HEK293 (cell line): Measurements from ENCODE around the gene STK10.

Experiments used
- BCL11A ChIP-seq: fragments of 450-650 bp; formaldehyde crosslinking; IDR thresholded peaks from 2 replicates; pipeline ENCODE4 v1.5.1; 2016; ENCODE audit warnings: low read depth, missing biosample characterization, missing genetic modification characterization
- YY1 ChIP-seq: fragments of 450-650 bp; formaldehyde crosslinking; IDR thresholded peaks from 2 replicates; pipeline ENCODE4 v1.5.1; 2018; ENCODE audit warnings: missing biosample characterization, missing genetic modification characterization
- ZNF121 ChIP-seq: fragments of 450-650 bp; formaldehyde crosslinking; IDR thresholded peaks from 2 replicates; pipeline ENCODE4 v1.5.1; 2016; ENCODE audit warnings: missing biosample characterization, missing genetic modification characterization
- ZNF16 ChIP-seq: fragments of 450-650 bp; formaldehyde crosslinking; IDR thresholded peaks from 2 replicates; pipeline ENCODE4 v1.5.1; 2016; ENCODE audit warnings: low read depth, missing biosample characterization, missing genetic modification characterization
- ZNF426 ChIP-seq: fragments of 450-650 bp; formaldehyde crosslinking; IDR thresholded peaks from 2 replicates; pipeline ENCODE4 v1.5.1; 2017; ENCODE audit warnings: missing biosample characterization, missing genetic modification characterization, mild to moderate bottlenecking, inconsistent platforms, moderate library complexity
- ZNF514 ChIP-seq: fragments of 450-650 bp; formaldehyde crosslinking; IDR thresholded peaks from 2 replicates; pipeline ENCODE4 v1.5.1; 2016; ENCODE audit warnings: missing biosample characterization, missing genetic modification characterization
- ZNF785 ChIP-seq: fragments of 450-650 bp; formaldehyde crosslinking; IDR thresholded peaks from 2 replicates; pipeline ENCODE4 v1.5.1; 2016; ENCODE audit warnings: missing biosample characterization, missing genetic modification characterization
- TF ChIP-seq, protein P1 (sequence below): fragments of 450-650 bp; formaldehyde crosslinking; IDR thresholded peaks from 2 replicates; pipeline ENCODE4 v1.5.1; 2017; ENCODE audit warnings: missing biosample characterization, missing genetic modification characterization
- TF ChIP-seq, protein P2 (sequence below): fragments of 450-650 bp; formaldehyde crosslinking; IDR thresholded peaks from 2 replicates; pipeline ENCODE4 v1.5.1; 2016; ENCODE audit warnings: missing biosample characterization, missing genetic modification characterization
- TF ChIP-seq, protein P3 (sequence below): fragments of 450-650 bp; formaldehyde crosslinking; IDR thresholded peaks from 2 replicates; pipeline ENCODE4 v1.5.1; 2016; ENCODE audit warnings: missing biosample characterization, missing genetic modification characterization
- TF ChIP-seq, protein P4 (sequence below): fragments of 450-650 bp; formaldehyde crosslinking; IDR thresholded peaks from 2 replicates; pipeline ENCODE4; 2016; ENCODE audit warnings: missing biosample characterization, missing genetic modification characterization

DNA sequence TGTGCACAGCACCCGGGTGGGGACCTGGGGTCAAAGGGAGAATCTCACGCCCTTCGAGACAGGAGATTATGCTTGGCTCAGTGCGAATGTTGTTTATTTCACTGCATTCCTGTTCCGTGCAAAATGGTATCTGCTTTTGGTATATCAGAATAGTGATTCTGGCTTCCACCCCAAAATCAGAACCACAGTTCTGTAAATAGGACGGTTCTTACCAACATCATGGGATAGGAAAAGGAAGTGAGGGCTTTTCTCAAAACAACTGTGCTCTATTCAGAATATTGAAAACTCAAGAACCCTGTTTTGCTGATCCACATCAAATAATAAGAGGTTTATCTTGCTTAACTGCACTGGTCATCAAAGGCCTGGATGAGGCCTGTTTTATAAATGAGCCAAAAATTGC lies 129.9 kb downstream of the STK10 start:
- TF ChIP-seq, protein P1, sequence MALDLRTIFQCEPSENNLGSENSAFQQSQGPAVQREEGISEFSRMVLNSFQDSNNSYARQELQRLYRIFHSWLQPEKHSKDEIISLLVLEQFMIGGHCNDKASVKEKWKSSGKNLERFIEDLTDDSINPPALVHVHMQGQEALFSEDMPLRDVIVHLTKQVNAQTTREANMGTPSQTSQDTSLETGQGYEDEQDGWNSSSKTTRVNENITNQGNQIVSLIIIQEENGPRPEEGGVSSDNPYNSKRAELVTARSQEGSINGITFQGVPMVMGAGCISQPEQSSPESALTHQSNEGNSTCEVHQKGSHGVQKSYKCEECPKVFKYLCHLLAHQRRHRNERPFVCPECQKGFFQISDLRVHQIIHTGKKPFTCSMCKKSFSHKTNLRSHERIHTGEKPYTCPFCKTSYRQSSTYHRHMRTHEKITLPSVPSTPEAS (tag by site-specific recombination): no peak
- TF ChIP-seq ZNF785 (tag by site-specific recombination): no peak
- no peak for TF ChIP-seq ZNF426 (tag by site-specific recombination)
- TF ChIP-seq ZNF121 (tag by site-specific recombination): no peak
- TF ChIP-seq YY1: no peak
- TF ChIP-seq, protein P2, sequence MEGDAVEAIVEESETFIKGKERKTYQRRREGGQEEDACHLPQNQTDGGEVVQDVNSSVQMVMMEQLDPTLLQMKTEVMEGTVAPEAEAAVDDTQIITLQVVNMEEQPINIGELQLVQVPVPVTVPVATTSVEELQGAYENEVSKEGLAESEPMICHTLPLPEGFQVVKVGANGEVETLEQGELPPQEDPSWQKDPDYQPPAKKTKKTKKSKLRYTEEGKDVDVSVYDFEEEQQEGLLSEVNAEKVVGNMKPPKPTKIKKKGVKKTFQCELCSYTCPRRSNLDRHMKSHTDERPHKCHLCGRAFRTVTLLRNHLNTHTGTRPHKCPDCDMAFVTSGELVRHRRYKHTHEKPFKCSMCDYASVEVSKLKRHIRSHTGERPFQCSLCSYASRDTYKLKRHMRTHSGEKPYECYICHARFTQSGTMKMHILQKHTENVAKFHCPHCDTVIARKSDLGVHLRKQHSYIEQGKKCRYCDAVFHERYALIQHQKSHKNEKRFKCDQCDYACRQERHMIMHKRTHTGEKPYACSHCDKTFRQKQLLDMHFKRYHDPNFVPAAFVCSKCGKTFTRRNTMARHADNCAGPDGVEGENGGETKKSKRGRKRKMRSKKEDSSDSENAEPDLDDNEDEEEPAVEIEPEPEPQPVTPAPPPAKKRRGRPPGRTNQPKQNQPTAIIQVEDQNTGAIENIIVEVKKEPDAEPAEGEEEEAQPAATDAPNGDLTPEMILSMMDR: no peak
- TF ChIP-seq, protein P3, sequence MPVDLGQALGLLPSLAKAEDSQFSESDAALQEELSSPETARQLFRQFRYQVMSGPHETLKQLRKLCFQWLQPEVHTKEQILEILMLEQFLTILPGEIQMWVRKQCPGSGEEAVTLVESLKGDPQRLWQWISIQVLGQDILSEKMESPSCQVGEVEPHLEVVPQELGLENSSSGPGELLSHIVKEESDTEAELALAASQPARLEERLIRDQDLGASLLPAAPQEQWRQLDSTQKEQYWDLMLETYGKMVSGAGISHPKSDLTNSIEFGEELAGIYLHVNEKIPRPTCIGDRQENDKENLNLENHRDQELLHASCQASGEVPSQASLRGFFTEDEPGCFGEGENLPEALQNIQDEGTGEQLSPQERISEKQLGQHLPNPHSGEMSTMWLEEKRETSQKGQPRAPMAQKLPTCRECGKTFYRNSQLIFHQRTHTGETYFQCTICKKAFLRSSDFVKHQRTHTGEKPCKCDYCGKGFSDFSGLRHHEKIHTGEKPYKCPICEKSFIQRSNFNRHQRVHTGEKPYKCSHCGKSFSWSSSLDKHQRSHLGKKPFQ (tag by site-specific recombination): no peak
- no peak for TF ChIP-seq ZNF16 (tag by site-specific recombination)
- TF ChIP-seq ZNF514 (tag by site-specific recombination): no peak
- no peak for TF ChIP-seq BCL11A
- TF ChIP-seq, protein P4, sequence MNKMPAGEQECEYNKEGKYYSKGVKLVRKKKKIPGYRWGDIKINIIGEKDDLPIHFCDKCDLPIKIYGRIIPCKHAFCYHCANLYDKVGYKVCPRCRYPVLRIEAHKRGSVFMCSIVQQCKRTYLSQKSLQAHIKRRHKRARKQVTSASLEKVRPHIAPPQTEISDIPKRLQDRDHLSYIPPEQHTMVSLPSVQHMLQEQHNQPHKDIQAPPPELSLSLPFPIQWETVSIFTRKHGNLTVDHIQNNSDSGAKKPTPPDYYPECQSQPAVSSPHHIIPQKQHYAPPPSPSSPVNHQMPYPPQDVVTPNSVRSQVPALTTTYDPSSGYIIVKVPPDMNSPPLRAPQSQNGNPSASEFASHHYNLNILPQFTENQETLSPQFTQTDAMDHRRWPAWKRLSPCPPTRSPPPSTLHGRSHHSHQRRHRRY (tag by site-specific recombination): no peak
